HTERT RPE-1 (cell line): ENCODE data around the gene RABL2B.

Source experiments
- in situ Hi-C: fragments of 300-500 bp; cut with MboI; formaldehyde crosslinking; loops from 4 replicates; pipeline ENCODE4 v1.14.3; 2020; ENCODE audit warnings: low sequenced_read_pairs

Gene RABL2B

GRCh38 chr22:50738649-50739227 lies 44.7 kb downstream of the RABL2B start:
- in situ Hi-C loops = no loop called here

- in situ Hi-C loops = no loop called here
Observed at GRCh38 chr22:50737728-50738648, 45.4 kb downstream of the RABL2B start, which contains the start of gene ACR. ACR (plus strand) TSS chr22:50738204; CDS start chr22:50738236, 32 bp downstream.

- in situ Hi-C loops = no loop called here
Observed at GRCh38 chr22:50735739-50736030, 47.8 kb downstream of the RABL2B start.

- in situ Hi-C loops = no loop called here
Observed at GRCh38 chr22:50734986-50735738, 48.3 kb downstream of the RABL2B start.

- in situ Hi-C loops = no loop called here
Observed at GRCh38 chr22:50734343-50734771, 49.1 kb downstream of the RABL2B start.

GRCh38 chr22:50733521-50734342 lies 49.7 kb downstream of the RABL2B start:
- in situ Hi-C loops = no loop called here

- in situ Hi-C loops = no loop called here
Observed at GRCh38 chr22:50732681-50733080, 50.8 kb downstream of the RABL2B start.

- in situ Hi-C loops = no loop called here
Observed at GRCh38 chr22:50731811-50732624, 51.4 kb downstream of the RABL2B start.

GRCh38 chr22:50730941-50731661 lies 52.3 kb downstream of the RABL2B start:
- in situ Hi-C loops = no loop called here

- in situ Hi-C loops = no loop called here
Observed at GRCh38 chr22:50730013-50730891, 53.2 kb downstream of the RABL2B start.

GRCh38 chr22:50729391-50730012 lies 53.9 kb downstream of the RABL2B start:
- in situ Hi-C loops = no loop called here

GRCh38 chr22:50728523-50728931 lies 54.9 kb downstream of the RABL2B start:
- in situ Hi-C loops = no loop called here

- in situ Hi-C loops = no loop called here
Observed at GRCh38 chr22:50727678-50728522, 55.5 kb downstream of the RABL2B start.

- in situ Hi-C loops = no loop called here
Observed at GRCh38 chr22:50726643-50727340, 56.6 kb downstream of the RABL2B start.

GRCh38 chr22:50725597-50725996 lies 57.8 kb downstream of the RABL2B start:
- in situ Hi-C loops = no loop called here

- in situ Hi-C loops = no loop called here
Observed at GRCh38 chr22:50724616-50725015, 58.8 kb downstream of the RABL2B start.
